Stimulated activated CD4-positive, alpha-beta T cell treated with anti-CD3 and anti-CD28 coated beads, Interleukin-15, amount 100 ng/mL, for 48 hours (primary cell): Measurements from ENCODE around the gene CASK.
"Not testable (repeated sequence)": the region's sequence is repeated elsewhere in the genome, so short reads cannot be mapped to it uniquely, and the experiment has no call there.

ENCODE experiments used
- DNase-seq, 2 donors: peaks; one replicate each; pipeline ENCODE4 v3.0.0-alpha.2; 2020; ENCODE audit warnings: low read depth in 2 of 2

CASK gene

GRCh38 chrX:41646201-41646600 lies 277.2 kb downstream of the CASK start:
- DNase-seq, result not testable (repeated sequence)

GRCh38 chrX:41634284-41634683 lies 289.1 kb downstream of the CASK start:
- no peak for DNase-seq

GRCh38 chrX:41630091-41630490 lies 293.3 kb downstream of the CASK start:
- DNase-seq, result no peak

- no peak for DNase-seq
These were observed 293.8 kb downstream of the CASK start for GRCh38 chrX:41629539-41629938.

- no peak for DNase-seq
These were observed 302.1 kb downstream of the CASK start for GRCh38 chrX:41621222-41621723.

GRCh38 chrX:41619221-41619620 lies 304.1 kb downstream of the CASK start:
- DNase-seq, result no peak

- DNase-seq, result no peak
These were observed 306.4 kb downstream of the CASK start for GRCh38 chrX:41616935-41617334.

- DNase-seq, result no peak
These were observed 307.1 kb downstream of the CASK start for GRCh38 chrX:41616255-41616654.

GRCh38 chrX:41608244-41608643 lies 315.1 kb downstream of the CASK start:
- DNase-seq, result no peak

GRCh38 chrX:41607264-41607832 lies 316.0 kb downstream of the CASK start:
- no peak for DNase-seq

- not testable (repeated sequence) for DNase-seq
These were observed 317.3 kb downstream of the CASK start for GRCh38 chrX:41606057-41606456.

GRCh38 chrX:41604766-41605543 lies 318.4 kb downstream of the CASK start:
- DNase-seq, result no peak

GRCh38 chrX:41604177-41604576 lies 319.2 kb downstream of the CASK start:
- DNase-seq, result no peak

- no peak for DNase-seq
These were observed 319.8 kb downstream of the CASK start for GRCh38 chrX:41603596-41603995.

- DNase-seq, result no peak
These were observed 320.5 kb downstream of the CASK start for GRCh38 chrX:41602816-41603345.

- DNase-seq, result no peak
These were observed 323.1 kb downstream of the CASK start for GRCh38 chrX:41600291-41600690.

GRCh38 chrX:41599507-41599906 lies 323.8 kb downstream of the CASK start:
- DNase-seq, result no peak

- no peak for DNase-seq
These were observed 326.8 kb downstream of the CASK start for GRCh38 chrX:41596596-41596995.

- DNase-seq, result no peak
These were observed 328.7 kb downstream of the CASK start for GRCh38 chrX:41594634-41595033.

GRCh38 chrX:41591906-41592305 lies 331.4 kb downstream of the CASK start:
- DNase-seq, result no peak

GRCh38 chrX:41590641-41591040 lies 332.7 kb downstream of the CASK start:
- DNase-seq, result no peak

GRCh38 chrX:41589634-41590270 lies 333.6 kb downstream of the CASK start:
- no peak for DNase-seq

GRCh38 chrX:41588271-41588670 lies 335.1 kb downstream of the CASK start:
- DNase-seq, result no peak
